ENCODE data around the gene POU3F4. TPM values are rescaled to one million over a fixed set of nuclear protein-coding genes. Genes with fewer than 3 reads are reported as not detected.

The POU3F4 gene
- polyA plus RNA-seq = 4.4 and 4.9 TPM in 2 replicates
- polyA minus RNA-seq = 6.9 and 8.3 TPM in 2 replicates

- Histone ChIP-seq H3K36me3 (ENCODE audit: insufficient read depth, low read length) (no peaks in the 10 kb centered on the region), H3F3A (ENCODE audit: insufficient read depth, low read length, poor library complexity, severe bottlenecking) (no peaks in the 10 kb centered on the region), H3K9me3 (ENCODE audit: low read length) (no peaks in the 10 kb centered on the region), H3K27me3 (ENCODE audit: insufficient read depth, low read depth, low read length) (peaks cover 48% of the 10 kb centered on the region), H3K9me2 (ENCODE audit: insufficient read depth, low read length) (no peaks in the 10 kb centered on the region), H3K4me2 (ENCODE audit: low read length) (no peak within 1 kb of the TSS), H3K27ac (ENCODE audit: low read length) (peak within 1 kb of the TSS; percentile 42), H3K4me3 (ENCODE audit: low read length) (peak within 1 kb of the TSS; percentile 64), H2AFZ (ENCODE audit: low read depth, low read length) (no peak within 1 kb of the TSS), H4K20me1 (ENCODE audit: insufficient read depth) (no peaks in the 10 kb centered on the region), H3K79me2 (replicated peaks; ENCODE audit: insufficient read depth, low read length) (no peaks in the 10 kb centered on the region), H3K9ac (ENCODE audit: low read length) (peak within 1 kb of the TSS; percentile 53)
- no peak for TF ChIP-seq TAF1 (IDR thresholded peaks at IDR 0.05; ENCODE audit: low read depth)
Measured at GRCh38 chrX:83508006-83508405, at the start of gene POU3F4. TSS of gene POU3F4 (plus strand) at chrX:83508290. CDS start at chrX:83508325, 35 bp downstream.

GRCh38 chrX:83469551-83469950 lies 38.5 kb upstream of the POU3F4 start:
- no peak overlapping the region for H3K27ac ChIP-seq (ENCODE audit: low read length)
- H3K9me3 ChIP-seq (ENCODE audit: low read length) = no peaks in the 10 kb centered on the region
- H3K9me2 ChIP-seq (ENCODE audit: insufficient read depth, low read length) = no peaks in the 10 kb centered on the region
- H3K27me3 ChIP-seq (ENCODE audit: insufficient read depth, low read depth, low read length) = no peaks in the 10 kb centered on the region
- no peak overlapping the region for H2AFZ ChIP-seq (ENCODE audit: low read depth, low read length)
- no peak overlapping the region for H3K4me2 ChIP-seq (ENCODE audit: low read length)
- no peak for TF ChIP-seq EZH2 (IDR thresholded peaks at IDR 0.05; ENCODE audit: borderline replicate concordance, insufficient read depth, low read length, poor library complexity, severe bottlenecking)
- no peak for TF ChIP-seq CTCF (IDR thresholded peaks at IDR 0.05; ENCODE audit: poor library complexity, severe bottlenecking)
- peak; percentile 18 for TF ChIP-seq SMC3 (conservative IDR thresholded peaks at IDR 0.05; ENCODE audit: poor library complexity)
- TF ChIP-seq TAF1 (IDR thresholded peaks at IDR 0.05; ENCODE audit: low read depth) = no peak
- no peak for TF ChIP-seq POLR2AphosphoS5 (IDR thresholded peaks at IDR 0.05)
- no peaks in the 10 kb centered on the region for H4K20me1 ChIP-seq (ENCODE audit: insufficient read depth)
- no peaks in the 10 kb centered on the region for H3K36me3 ChIP-seq (ENCODE audit: insufficient read depth, low read length)
- no peak overlapping the region for H3K9ac ChIP-seq (ENCODE audit: low read length)
- H3K4me3 ChIP-seq (ENCODE audit: low read length) = no peak overlapping the region
- no peaks in the 10 kb centered on the region for H3K79me2 ChIP-seq (replicated peaks; ENCODE audit: insufficient read depth, low read length)
- no peaks in the 10 kb centered on the region for H3F3A ChIP-seq (ENCODE audit: insufficient read depth, low read length, poor library complexity, severe bottlenecking)

- H3K27ac ChIP-seq (ENCODE audit: low read length) = no peak overlapping the region
- no peaks in the 10 kb centered on the region for H3K9me3 ChIP-seq (ENCODE audit: low read length)
- H3K4me3 ChIP-seq (ENCODE audit: low read length) = no peak overlapping the region
- no peak overlapping the region for H3K4me2 ChIP-seq (ENCODE audit: low read length)
- no peaks in the 10 kb centered on the region for H3K79me2 ChIP-seq (replicated peaks; ENCODE audit: insufficient read depth, low read length)
- H3K9ac ChIP-seq (ENCODE audit: low read length) = no peak overlapping the region
- TF ChIP-seq REST (IDR thresholded peaks at IDR 0.05; ENCODE audit: borderline replicate concordance) (no peak), SMC3 (conservative IDR thresholded peaks at IDR 0.05; ENCODE audit: poor library complexity) (no peak), MXI1 (conservative IDR thresholded peaks at IDR 0.05; ENCODE audit: poor library complexity, severe bottlenecking) (no peak), CTCF (IDR thresholded peaks at IDR 0.05; ENCODE audit: poor library complexity, severe bottlenecking) (no peak), EP300 (conservative IDR thresholded peaks at IDR 0.05; ENCODE audit: poor library complexity, severe bottlenecking) (no peak), TAF1 (IDR thresholded peaks at IDR 0.05; ENCODE audit: low read depth) (no peak), EZH2 (IDR thresholded peaks at IDR 0.05; ENCODE audit: borderline replicate concordance, insufficient read depth, low read length, poor library complexity, severe bottlenecking) (no peak), POLR2AphosphoS5 (IDR thresholded peaks at IDR 0.05) (no peak), RAD21 (conservative IDR thresholded peaks at IDR 0.05) (no peak)
- no peaks in the 10 kb centered on the region for H3K36me3 ChIP-seq (ENCODE audit: insufficient read depth, low read length)
- H3K27me3 ChIP-seq (ENCODE audit: insufficient read depth, low read depth, low read length) = no peaks in the 10 kb centered on the region
- no peaks in the 10 kb centered on the region for H3F3A ChIP-seq (ENCODE audit: insufficient read depth, low read length, poor library complexity, severe bottlenecking)
- H3K9me2 ChIP-seq (ENCODE audit: insufficient read depth, low read length) = no peaks in the 10 kb centered on the region
- no peaks in the 10 kb centered on the region for H4K20me1 ChIP-seq (ENCODE audit: insufficient read depth)
- no peak overlapping the region for H2AFZ ChIP-seq (ENCODE audit: low read depth, low read length)
Measured at GRCh38 chrX:83495898-83496297, 12.2 kb upstream of the POU3F4 start.

Measured in neural cell (in vitro differentiated cells).